NCI-H69 (cell line): Measurements from ENCODE around the gene CIAPIN1.

ENCODE experiments used
- DNase-seq: peaks from one replicate; lab custom pipeline; 2025; lab: John Stamatoyannopoulos, UW

The CIAPIN1 gene

GRCh38 chr16:57476546-57477410 is 29.6 kb upstream of the CIAPIN1 start:
- no peak for DNase-seq

- DNase-seq = peak; percentile 29
Measured at GRCh38 chr16:57475711-57476339, 28.6 kb upstream of the CIAPIN1 start.

- no peak for DNase-seq
Measured at GRCh38 chr16:57474671-57475661, 27.8 kb upstream of the CIAPIN1 start.

- DNase-seq = no peak
Measured at GRCh38 chr16:57473906-57474305, 26.7 kb upstream of the CIAPIN1 start.

- DNase-seq = no peak
Measured at GRCh38 chr16:57473176-57473840, 26.1 kb upstream of the CIAPIN1 start.

GRCh38 chr16:57472665-57473060 is 25.5 kb upstream of the CIAPIN1 start:
- peak; percentile 53 for DNase-seq

- peak; percentile 9 for DNase-seq
Measured at GRCh38 chr16:57471852-57472664, 24.9 kb upstream of the CIAPIN1 start.

GRCh38 chr16:57471209-57471608 is 24.0 kb upstream of the CIAPIN1 start:
- DNase-seq = no peak

GRCh38 chr16:57470711-57471110 is 23.5 kb upstream of the CIAPIN1 start:
- DNase-seq = no peak

- DNase-seq = no peak
Measured at GRCh38 chr16:57469917-57470470, 22.8 kb upstream of the CIAPIN1 start.

GRCh38 chr16:57469046-57469445 is 21.9 kb upstream of the CIAPIN1 start:
- no peak for DNase-seq

- no peak for DNase-seq
Measured at GRCh38 chr16:57468346-57468745, 21.2 kb upstream of the CIAPIN1 start.

- no peak for DNase-seq
Measured at GRCh38 chr16:57464523-57464922, 17.3 kb upstream of the CIAPIN1 start.

- DNase-seq = no peak
Measured at GRCh38 chr16:57462978-57463362, 15.8 kb upstream of the CIAPIN1 start.

GRCh38 chr16:57462209-57462977 is 15.2 kb upstream of the CIAPIN1 start, which contains the start of gene POLR2C:
POLR2C (plus strand) TSS chr16:57462679; CDS start chr16:57462725, 46 bp downstream.
- DNase-seq = peak; percentile 81

GRCh38 chr16:57452021-57452420 is 4.8 kb upstream of the CIAPIN1 start:
- no peak for DNase-seq

GRCh38 chr16:57446531-57447185 is 527 bp downstream of the CIAPIN1 start:
- DNase-seq = peak; percentile 53

- no peak for DNase-seq
Measured at GRCh38 chr16:57445510-57445909, 1.7 kb downstream of the CIAPIN1 start.

GRCh38 chr16:57444711-57445110 is 2.5 kb downstream of the CIAPIN1 start:
- no peak for DNase-seq
